SH-SY5Y (cell line): ENCODE data around the gene ATXN7.

ENCODE experiments used
- GATA2 ChIP-seq: IDR thresholded peaks from 2 replicates; pipeline ENCODE4 v1.6.1; 2011; ENCODE audit warnings: mild to moderate bottlenecking, low read depth, low read length
- GATA3 ChIP-seq: IDR thresholded peaks from 2 replicates; pipeline ENCODE4 v1.6.1; 2011; ENCODE audit warnings: low read depth, mild to moderate bottlenecking, low read length, moderate library complexity

GRCh38 chr3:63961891-63962290 is 98.2 kb downstream of the ATXN7 start:
- no peak for TF ChIP-seq GATA2
- no peak for TF ChIP-seq GATA3
